BLaER1 (cell line): Measurements from ENCODE around the gene XYLT1.
A peak's percentile ranks its signal among the peaks of the same experiment; 100 is the strongest.

Source experiments
- H3K27ac ChIP-seq: shearing (Covaris generic); formaldehyde crosslinking; 2 replicates; pipeline ENCODE4 v1.8.1; 2022
- H3K27me3 ChIP-seq: shearing (Covaris generic); formaldehyde crosslinking; 2 replicates; pipeline ENCODE4 v1.8.1; 2022
- H3K36me3 ChIP-seq: shearing (Covaris generic); formaldehyde crosslinking; 2 replicates; pipeline ENCODE4 v1.8.1; 2022
- H3K4me1 ChIP-seq: shearing (Covaris generic); formaldehyde crosslinking; 2 replicates; pipeline ENCODE4 v1.8.1; 2022
- H3K4me2 ChIP-seq: shearing (Covaris generic); formaldehyde crosslinking; 2 replicates; pipeline ENCODE4 v1.8.1; 2022
- H3K4me3 ChIP-seq: shearing (Covaris generic); formaldehyde crosslinking; 2 replicates; pipeline ENCODE4 v1.8.1; 2022
- H3K9ac ChIP-seq: shearing (Covaris generic); formaldehyde crosslinking; 2 replicates; pipeline ENCODE4 v1.8.1; 2022
- H3K9me3 ChIP-seq: shearing (Covaris generic); formaldehyde crosslinking; 2 replicates; pipeline ENCODE4 v1.8.1; 2022
- H4K20me1 ChIP-seq: shearing (Covaris generic); formaldehyde crosslinking; 2 replicates; pipeline ENCODE4 v1.8.1; 2022
- Cebpa-rat ChIP-seq: shearing (Covaris generic); IDR thresholded peaks from 2 replicates; pipeline ENCODE4 v1.8.1; 2022

XYLT1 gene

DNA sequence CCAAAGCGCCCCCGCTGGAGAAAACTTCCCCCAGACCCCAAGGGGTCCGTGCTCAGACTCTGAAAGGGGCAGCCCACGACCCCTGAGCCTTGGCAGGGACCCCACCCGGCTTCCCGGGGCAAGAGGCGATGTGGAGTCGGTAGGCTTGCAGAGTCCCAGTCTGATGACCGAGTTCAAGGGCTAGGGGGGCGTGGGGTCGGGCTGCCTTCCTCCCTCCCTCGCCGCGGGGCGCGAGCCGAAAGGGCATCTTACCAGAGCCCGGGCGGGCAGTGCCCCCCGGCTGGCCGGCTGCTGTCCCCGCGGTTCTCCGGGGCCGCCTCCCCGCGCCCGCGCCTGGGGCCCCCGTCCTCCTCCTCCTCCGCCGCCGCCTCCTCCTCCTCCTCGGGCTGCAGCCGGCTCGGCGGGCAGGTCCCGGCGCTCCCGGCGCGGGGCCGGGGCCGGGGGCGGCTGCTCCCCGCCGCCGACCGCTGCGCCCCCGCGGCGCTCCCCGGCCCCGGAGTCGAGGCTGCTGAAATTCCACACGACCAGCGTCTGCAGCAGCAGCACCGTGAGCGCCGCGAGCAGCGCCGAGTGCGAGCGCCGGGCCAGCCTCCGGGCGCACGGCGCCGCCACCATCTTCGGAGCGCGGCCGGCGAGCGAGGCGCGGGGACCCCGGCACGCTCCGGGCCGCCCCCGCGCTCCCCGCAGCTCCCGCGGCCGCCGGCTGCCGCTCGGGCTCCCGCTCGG, 415 bp downstream of the XYLT1 start:
- Histone ChIP-seq H3K4me3 (peak overlapping the region; percentile 99), H3K4me2 (peak overlapping the region; percentile 95), H3K27me3 (no peaks in the 10 kb centered on the region), H4K20me1 (peaks cover 51% of the 10 kb centered on the region), H3K36me3 (no peaks in the 10 kb centered on the region), H3K4me1 (peaks cover 66% of the 10 kb centered on the region), H3K9ac (peak overlapping the region; percentile 96), H3K9me3 (no peaks in the 10 kb centered on the region), H3K27ac (peak overlapping the region; percentile 96)
- no peak for TF ChIP-seq Cebpa-rat

DNA sequence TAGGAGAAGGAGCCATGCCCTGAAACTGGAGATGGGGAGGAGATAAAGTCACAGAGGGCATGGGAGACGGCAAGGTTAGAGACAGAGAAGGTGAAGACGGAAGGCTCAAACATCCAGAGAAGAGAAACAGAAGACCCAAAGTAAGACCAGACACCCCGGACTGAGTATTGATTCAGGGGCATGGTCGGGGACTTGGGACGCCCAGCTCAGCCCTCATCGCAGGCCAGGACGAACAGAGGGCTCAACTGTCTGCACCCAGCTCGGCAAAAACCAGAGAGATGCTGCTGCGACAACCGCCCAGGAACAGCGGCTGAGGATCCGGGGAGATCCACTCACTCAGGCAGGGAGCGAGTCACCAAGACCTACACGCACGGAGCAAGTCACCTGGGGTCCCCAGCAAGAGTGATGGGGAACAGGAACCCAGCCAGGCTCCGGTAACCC, 999 bp downstream of the XYLT1 start:
- Histone ChIP-seq H3K9ac (peak overlapping the region; percentile 96), H3K36me3 (no peaks in the 10 kb centered on the region), H3K4me1 (peaks cover 66% of the 10 kb centered on the region), H4K20me1 (peaks cover 53% of the 10 kb centered on the region), H3K27me3 (no peaks in the 10 kb centered on the region), H3K4me3 (peak overlapping the region; percentile 99), H3K27ac (peak overlapping the region; percentile 96), H3K9me3 (no peaks in the 10 kb centered on the region), H3K4me2 (peak overlapping the region; percentile 95)
- no peak for TF ChIP-seq Cebpa-rat

DNA sequence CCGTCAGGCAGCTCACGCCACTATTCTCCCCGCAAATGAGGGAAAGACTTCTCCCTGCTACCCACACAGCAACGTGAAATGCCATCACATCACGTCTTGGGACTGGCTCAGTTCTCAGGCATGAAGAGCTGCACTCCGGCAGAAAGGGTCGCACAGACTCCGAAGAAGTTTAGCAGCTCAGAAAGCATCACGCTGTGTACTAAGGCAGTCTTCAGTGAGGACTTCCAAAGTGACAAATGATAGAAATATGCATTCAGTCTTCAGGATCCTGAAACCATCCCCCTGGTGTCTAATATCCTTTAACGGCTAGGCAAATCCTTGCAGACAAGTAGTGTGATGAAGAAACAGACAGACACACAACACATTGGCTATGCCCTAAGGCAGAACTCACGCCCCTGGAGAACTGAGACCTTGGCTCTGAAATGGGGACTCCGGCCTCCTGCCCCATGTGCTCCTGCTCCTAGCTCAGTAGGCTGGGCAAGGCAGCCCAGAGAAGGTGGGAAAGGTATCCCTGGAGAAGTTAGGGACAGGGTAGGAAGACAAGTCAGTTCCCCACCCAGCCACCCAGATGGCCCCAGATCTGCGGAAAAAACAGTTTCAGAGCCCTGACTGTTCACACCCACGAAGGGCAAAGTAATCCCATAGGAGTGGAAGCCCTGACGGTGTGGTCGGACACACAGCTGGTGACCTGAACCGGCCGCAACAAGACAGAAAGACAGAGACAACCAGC, 1.6 kb downstream of the XYLT1 start:
- no peaks in the 10 kb centered on the region for H3K9me3 ChIP-seq
- H3K27ac ChIP-seq, result peak overlapping the region; percentile 96
- TF ChIP-seq Cebpa-rat, result no peak
- H3K9ac ChIP-seq, result peak overlapping the region; percentile 96
- peaks cover 66% of the 10 kb centered on the region for H3K4me1 ChIP-seq
- H3K4me2 ChIP-seq, result peak overlapping the region; percentile 95
- no peaks in the 10 kb centered on the region for H3K36me3 ChIP-seq
- H3K4me3 ChIP-seq, result peak overlapping the region; percentile 99
- no peaks in the 10 kb centered on the region for H3K27me3 ChIP-seq
- H4K20me1 ChIP-seq, result peaks cover 53% of the 10 kb centered on the region

DNA sequence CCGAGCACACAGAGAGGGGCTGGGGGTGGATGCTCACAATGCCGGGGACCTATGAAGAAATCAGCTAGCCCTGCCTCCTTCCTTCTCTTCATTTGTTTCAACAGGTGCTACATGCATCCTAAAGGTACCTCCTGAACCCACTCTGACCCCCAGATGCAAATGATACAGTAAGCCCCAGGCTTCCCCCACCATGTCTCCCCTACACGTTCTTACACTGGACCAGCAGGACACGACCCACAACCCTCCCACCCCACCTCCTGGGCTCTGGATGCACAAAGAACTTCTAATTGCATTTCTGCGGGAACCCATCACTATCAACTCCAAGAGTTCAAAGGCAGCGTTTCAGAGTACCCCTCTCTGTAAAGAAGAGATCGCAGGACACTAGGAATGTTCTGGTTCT, 2.1 kb downstream of the XYLT1 start:
- H3K9ac ChIP-seq, result peak overlapping the region; percentile 96
- H3K36me3 ChIP-seq, result no peaks in the 10 kb centered on the region
- no peaks in the 10 kb centered on the region for H3K27me3 ChIP-seq
- H3K4me3 ChIP-seq, result peak overlapping the region; percentile 99
- H4K20me1 ChIP-seq, result peaks cover 53% of the 10 kb centered on the region
- H3K4me2 ChIP-seq, result peak overlapping the region; percentile 95
- no peaks in the 10 kb centered on the region for H3K9me3 ChIP-seq
- no peak for TF ChIP-seq Cebpa-rat
- peak overlapping the region; percentile 96 for H3K27ac ChIP-seq
- peaks cover 66% of the 10 kb centered on the region for H3K4me1 ChIP-seq

DNA sequence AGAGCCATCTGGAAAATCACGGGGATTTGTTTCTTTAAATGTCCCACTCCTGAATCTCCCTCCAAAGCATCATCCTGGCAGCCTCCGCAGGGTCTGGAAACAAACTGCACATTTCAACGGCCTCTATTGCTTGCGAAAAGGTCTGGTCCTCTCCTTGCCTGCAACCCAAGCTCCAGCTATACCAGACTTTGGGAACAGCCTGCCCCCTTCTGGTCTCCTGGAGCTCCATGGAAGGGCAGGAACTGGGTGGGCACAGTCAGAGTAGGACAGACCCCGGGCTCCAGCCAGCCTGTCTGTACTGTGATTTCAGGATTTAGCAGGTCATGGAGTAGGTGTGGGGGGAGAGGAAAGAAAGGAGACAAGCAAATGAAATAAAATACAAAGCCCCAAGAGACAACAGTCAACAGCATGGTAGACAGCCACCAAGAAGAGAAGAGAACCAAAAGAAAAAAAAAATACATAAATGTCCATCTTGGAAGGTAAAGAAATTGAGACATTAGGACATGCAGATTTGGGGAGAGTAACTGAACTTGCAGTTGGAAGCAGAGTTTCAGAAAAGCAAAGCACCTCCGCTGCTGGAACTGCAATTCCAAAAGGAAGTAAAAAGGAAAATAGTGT, 2.7 kb downstream of the XYLT1 start:
- Histone ChIP-seq H3K9ac (peak overlapping the region; percentile 96), H3K4me2 (peak overlapping the region; percentile 95), H4K20me1 (peaks cover 53% of the 10 kb centered on the region), H3K4me1 (peaks cover 66% of the 10 kb centered on the region), H3K36me3 (no peaks in the 10 kb centered on the region), H3K27ac (peak overlapping the region; percentile 96), H3K9me3 (no peaks in the 10 kb centered on the region), H3K27me3 (no peaks in the 10 kb centered on the region), H3K4me3 (peak overlapping the region; percentile 99)
- TF ChIP-seq Cebpa-rat, result no peak

DNA sequence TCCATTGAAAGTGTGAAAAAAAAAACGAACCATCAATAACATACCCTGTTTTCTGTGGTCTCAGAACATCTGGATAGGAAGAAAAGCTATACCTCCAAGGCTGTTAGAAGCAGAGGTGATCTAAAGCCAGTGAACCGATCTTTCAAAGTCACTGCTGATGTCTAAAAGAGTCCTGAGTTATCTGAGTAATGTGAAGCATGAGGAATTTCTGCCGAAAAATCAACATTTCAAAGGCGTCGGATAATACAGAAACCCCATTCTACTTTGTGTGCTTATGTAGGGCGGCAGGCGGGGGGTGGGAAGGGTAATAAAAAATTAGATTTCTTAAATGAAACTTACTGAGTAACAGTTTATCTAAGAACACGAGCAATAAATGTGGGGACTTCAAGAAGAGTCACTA, 3.9 kb downstream of the XYLT1 start:
- Histone ChIP-seq H3K27me3 (no peaks in the 10 kb centered on the region), H3K4me3 (peak overlapping the region; percentile 99), H3K4me1 (peaks cover 67% of the 10 kb centered on the region), H3K9me3 (no peaks in the 10 kb centered on the region), H3K4me2 (peak overlapping the region; percentile 95), H4K20me1 (peaks cover 53% of the 10 kb centered on the region), H3K9ac (peak overlapping the region; percentile 96), H3K27ac (peak overlapping the region; percentile 33; the same call in 1 of the 2 replicates), H3K36me3 (no peaks in the 10 kb centered on the region)
- no peak for TF ChIP-seq Cebpa-rat

DNA sequence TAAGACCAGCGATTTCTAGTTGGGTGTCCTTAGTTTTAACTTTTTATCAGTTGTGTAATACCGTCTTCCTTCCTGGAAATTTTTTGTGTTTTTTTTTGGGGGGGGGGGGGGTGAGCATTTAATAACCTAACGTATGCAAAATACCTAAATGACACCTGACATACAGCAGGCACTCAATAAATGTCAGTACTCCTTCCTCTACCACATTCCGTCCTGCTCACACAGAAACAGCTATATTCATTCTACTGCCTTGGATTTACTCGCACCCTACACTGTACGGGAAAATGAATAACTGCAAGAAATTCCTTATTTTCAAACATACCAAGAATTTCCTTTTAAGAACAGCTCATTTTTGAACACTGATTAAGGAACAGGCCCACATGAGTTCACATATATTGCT, 5.3 kb downstream of the XYLT1 start:
- H3K27me3 ChIP-seq, result no peaks in the 10 kb centered on the region
- H3K9me3 ChIP-seq, result no peaks in the 10 kb centered on the region
- peak overlapping the region; percentile 99; the same call in 1 of the 2 replicates for H3K4me3 ChIP-seq
- H3K27ac ChIP-seq, result peak overlapping the region; percentile 33; the same call in 1 of the 2 replicates
- peak overlapping the region; percentile 45 for H3K9ac ChIP-seq
- H4K20me1 ChIP-seq, result peaks cover 49% of the 10 kb centered on the region
- no peaks in the 10 kb centered on the region for H3K36me3 ChIP-seq
- H3K4me1 ChIP-seq, result peaks cover 71% of the 10 kb centered on the region
- H3K4me2 ChIP-seq, result peak overlapping the region; percentile 95
- no peak for TF ChIP-seq Cebpa-rat

DNA sequence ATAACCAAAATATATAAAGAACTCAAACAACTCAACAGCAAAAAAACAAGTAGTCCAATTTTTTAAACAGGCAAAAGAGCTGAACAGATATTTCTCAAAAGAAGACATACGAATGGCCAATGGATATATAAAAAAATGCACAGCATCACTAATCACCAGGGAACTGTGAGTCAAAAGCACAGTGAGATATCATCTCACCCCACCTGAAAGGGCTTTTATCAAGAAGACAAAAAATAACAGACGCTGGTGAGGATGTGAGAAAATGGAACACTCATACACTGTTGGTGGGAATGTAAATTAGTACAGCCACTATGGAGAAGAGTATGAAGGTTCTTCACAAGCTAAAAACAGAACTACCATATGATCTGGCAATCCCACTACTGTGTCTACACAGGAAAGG, 7.4 kb downstream of the XYLT1 start:
- H3K27ac ChIP-seq, result peak overlapping the region; percentile 89
- no peaks in the 10 kb centered on the region for H3K9me3 ChIP-seq
- H4K20me1 ChIP-seq, result peaks cover 49% of the 10 kb centered on the region
- H3K36me3 ChIP-seq, result peaks cover 8% of the 10 kb centered on the region
- peak overlapping the region; percentile 47 for H3K4me3 ChIP-seq
- TF ChIP-seq Cebpa-rat, result no peak
- H3K4me1 ChIP-seq, result peaks cover 93% of the 10 kb centered on the region
- no peaks in the 10 kb centered on the region for H3K27me3 ChIP-seq
- peak overlapping the region; percentile 95 for H3K4me2 ChIP-seq
- peak overlapping the region; percentile 73 for H3K9ac ChIP-seq

DNA sequence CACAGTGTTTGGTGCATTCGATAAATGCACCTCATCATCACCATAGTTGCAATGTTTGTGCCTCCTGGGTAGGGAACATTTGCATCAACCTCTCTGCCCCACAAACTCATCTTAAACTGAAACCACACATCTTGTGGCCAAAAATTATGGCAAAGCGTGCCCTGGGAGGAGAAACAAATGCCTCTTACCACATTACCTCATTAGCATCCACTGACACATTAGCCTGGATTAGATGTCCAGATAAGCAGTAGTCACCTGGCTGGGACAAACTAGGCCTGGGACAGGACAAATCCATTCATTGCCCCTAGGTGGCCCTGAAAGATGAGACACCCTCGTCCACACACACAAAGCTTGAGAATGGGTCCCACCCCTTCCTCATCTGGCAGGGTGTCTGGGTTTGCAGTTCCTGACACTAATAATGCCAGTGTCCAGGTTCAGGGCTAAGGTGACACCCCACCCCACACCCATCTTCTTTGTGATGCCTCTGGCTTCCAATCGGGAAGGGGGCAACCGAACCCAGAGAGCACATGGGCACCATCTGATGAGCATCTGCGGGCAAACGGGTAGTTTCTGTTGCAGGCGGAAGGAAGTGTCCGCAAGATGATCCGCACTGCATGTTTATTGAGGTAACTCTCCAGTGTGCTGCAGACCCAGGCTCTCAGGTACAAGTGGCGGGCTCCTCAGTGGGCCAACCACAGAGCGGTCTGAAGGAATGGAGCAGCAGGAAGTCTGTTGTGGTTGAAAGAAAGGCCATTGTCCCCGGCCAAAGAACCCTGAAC, 8.6 kb downstream of the XYLT1 start:
- TF ChIP-seq Cebpa-rat, result no peak
- H4K20me1 ChIP-seq, result peaks cover 49% of the 10 kb centered on the region
- peak overlapping the region; percentile 89 for H3K27ac ChIP-seq
- H3K27me3 ChIP-seq, result no peaks in the 10 kb centered on the region
- no peaks in the 10 kb centered on the region for H3K9me3 ChIP-seq
- peak overlapping the region; percentile 47 for H3K4me3 ChIP-seq
- H3K4me1 ChIP-seq, result peaks cover 100% of the 10 kb centered on the region
- H3K36me3 ChIP-seq, result peaks cover 20% of the 10 kb centered on the region
- peak overlapping the region; percentile 73 for H3K9ac ChIP-seq
- peak overlapping the region; percentile 95 for H3K4me2 ChIP-seq
